ENCODE measurements around the gene PLEKHG2. TPM values are rescaled to one million over a fixed set of nuclear protein-coding genes. Genes with fewer than 3 reads are reported as not detected.

PLEKHG2 gene
- total and polyA plus RNA-seq, 9 of the 15 experiments (the other 6 are each of a cell fraction or from before 2014, with no cell fraction given), result 0.98 to 45.7 (median 9.8) TPM

DNA sequence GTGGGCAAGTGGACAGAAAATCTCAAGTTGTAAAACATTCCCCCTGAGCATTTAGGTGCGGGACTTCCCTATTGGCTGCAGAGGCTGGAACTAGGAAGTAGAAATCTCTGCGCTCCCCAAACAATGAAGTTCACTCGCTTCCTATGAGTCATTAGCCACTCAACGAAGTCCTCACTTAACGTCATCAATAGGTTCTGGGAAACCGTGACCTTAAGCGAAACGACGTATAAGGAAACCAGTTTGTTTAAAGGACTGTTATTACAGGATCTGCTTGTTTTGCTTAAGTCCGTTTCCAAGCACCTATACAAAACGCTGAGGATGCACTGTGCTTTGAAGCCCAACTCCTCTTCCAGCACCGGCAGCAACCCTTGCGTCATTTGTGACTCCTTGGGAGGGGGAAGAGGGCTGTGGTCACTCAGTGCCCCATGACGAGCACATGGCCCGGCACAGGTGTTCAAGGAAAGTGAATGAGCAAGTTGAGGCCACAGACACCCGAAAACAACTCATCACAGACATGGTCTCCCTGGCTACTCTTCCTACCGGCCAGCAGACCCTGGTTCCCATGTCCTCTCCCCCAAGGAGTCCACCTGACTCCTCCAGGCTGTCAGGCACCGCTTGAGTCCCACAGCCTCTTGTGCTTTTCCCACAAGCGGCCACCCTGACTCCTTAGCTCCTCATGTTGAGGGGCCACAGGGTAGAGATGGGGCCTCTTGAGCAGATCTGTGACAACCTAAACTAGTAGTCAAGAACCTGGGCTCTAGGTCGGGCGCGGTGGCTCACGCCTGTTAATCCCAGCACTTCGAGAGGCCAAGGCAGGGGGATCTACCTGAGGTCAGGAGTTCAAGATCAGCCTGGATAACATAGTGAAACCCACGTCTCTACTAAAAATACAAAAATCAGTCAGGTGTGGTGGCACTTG, 18.5 kb downstream of the PLEKHG2 start (continued):
- TF ChIP-seq, protein P1, sequence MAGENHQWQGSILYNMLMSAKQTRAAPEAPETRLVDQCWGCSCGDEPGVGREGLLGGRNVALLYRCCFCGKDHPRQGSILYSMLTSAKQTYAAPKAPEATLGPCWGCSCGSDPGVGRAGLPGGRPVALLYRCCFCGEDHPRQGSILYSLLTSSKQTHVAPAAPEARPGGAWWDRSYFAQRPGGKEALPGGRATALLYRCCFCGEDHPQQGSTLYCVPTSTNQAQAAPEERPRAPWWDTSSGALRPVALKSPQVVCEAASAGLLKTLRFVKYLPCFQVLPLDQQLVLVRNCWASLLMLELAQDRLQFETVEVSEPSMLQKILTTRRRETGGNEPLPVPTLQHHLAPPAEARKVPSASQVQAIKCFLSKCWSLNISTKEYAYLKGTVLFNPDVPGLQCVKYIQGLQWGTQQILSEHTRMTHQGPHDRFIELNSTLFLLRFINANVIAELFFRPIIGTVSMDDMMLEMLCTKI (IDR thresholded peaks at IDR 0.05; ENCODE audit: partially characterized antibody), result no peak
- no peak for TF ChIP-seq KDM4B (IDR thresholded peaks at IDR 0.05; ENCODE audit: borderline replicate concordance in 2 of 2, low read depth in 1 of 2)
- TF ChIP-seq POLR2G (IDR thresholded peaks at IDR 0.05; ENCODE audit: low read depth, low read length), result peak; percentile 69
- TF ChIP-seq, protein P2, sequence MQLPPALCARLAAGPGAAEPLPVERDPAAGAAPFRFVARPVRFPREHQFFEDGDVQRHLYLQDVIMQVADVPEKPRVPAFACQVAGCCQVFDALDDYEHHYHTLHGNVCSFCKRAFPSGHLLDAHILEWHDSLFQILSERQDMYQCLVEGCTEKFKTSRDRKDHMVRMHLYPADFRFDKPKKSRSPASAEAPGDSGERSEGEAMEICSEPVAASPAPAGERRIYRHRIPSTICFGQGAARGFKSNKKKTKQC (CRISPR knock-in tag; IDR thresholded peaks at IDR 0.05), result no peak; the same call in 1 of the 2 replicates
- no peak for TF ChIP-seq EZH2 (IDR thresholded peaks at IDR 0.05; ENCODE audit: borderline replicate concordance, low read depth, low read length)
- TF ChIP-seq, protein P3, sequence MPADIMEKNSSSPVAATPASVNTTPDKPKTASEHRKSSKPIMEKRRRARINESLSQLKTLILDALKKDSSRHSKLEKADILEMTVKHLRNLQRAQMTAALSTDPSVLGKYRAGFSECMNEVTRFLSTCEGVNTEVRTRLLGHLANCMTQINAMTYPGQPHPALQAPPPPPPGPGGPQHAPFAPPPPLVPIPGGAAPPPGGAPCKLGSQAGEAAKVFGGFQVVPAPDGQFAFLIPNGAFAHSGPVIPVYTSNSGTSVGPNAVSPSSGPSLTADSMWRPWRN (IDR thresholded peaks at IDR 0.05; ENCODE audit: low read depth), result 0 out of 2 replicates have a peak, but pooled peaks have one; percentile 10
- TF ChIP-seq, protein P4, sequence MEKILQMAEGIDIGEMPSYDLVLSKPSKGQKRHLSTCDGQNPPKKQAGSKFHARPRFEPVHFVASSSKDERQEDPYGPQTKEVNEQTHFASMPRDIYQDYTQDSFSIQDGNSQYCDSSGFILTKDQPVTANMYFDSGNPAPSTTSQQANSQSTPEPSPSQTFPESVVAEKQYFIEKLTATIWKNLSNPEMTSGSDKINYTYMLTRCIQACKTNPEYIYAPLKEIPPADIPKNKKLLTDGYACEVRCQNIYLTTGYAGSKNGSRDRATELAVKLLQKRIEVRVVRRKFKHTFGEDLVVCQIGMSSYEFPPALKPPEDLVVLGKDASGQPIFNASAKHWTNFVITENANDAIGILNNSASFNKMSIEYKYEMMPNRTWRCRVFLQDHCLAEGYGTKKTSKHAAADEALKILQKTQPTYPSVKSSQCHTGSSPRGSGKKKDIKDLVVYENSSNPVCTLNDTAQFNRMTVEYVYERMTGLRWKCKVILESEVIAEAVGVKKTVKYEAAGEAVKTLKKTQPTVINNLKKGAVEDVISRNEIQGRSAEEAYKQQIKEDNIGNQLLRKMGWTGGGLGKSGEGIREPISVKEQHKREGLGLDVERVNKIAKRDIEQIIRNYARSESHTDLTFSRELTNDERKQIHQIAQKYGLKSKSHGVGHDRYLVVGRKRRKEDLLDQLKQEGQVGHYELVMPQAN (IDR thresholded peaks at IDR 0.05; ENCODE audit: borderline replicate concordance), result peak; percentile 51; the same call in 1 of the 2 replicates
- TF ChIP-seq, protein P5, sequence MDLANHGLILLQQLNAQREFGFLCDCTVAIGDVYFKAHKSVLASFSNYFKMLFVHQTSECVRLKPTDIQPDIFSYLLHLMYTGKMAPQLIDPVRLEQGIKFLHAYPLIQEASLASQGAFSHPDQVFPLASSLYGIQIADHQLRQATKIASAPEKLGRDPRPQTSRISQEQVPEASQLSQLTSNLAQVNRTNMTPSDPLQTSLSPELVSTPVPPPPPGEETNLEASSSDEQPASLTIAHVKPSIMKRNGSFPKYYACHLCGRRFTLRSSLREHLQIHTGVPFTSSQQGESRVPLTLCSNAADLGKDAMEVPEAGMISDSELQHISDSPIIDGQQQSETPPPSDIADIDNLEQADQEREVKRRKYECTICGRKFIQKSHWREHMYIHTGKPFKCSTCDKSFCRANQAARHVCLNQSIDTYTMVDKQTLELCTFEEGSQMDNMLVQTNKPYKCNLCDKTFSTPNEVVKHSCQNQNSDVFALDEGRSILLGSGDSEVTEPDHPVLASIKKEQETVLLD (IDR thresholded peaks at IDR 0.05), result no peak
- TF ChIP-seq, protein P6, sequence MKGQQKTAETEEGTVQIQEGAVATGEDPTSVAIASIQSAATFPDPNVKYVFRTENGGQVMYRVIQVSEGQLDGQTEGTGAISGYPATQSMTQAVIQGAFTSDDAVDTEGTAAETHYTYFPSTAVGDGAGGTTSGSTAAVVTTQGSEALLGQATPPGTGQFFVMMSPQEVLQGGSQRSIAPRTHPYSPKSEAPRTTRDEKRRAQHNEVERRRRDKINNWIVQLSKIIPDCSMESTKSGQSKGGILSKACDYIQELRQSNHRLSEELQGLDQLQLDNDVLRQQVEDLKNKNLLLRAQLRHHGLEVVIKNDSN (CRISPR knock-in tag; IDR thresholded peaks at IDR 0.05), result peak; percentile 51
- TF ChIP-seq IFI16 (CRISPR knock-in tag; IDR thresholded peaks at IDR 0.05), result no peak
- TF ChIP-seq KLF6 (CRISPR knock-in tag; IDR thresholded peaks at IDR 0.05; ENCODE audit: borderline replicate concordance), result no peak
- TF ChIP-seq MTF1 (CRISPR knock-in tag; IDR thresholded peaks at IDR 0.05; ENCODE audit: borderline replicate concordance), result no peak
- no peak for TF ChIP-seq TBP (optimal IDR thresholded peaks at IDR 0.05; ENCODE audit: low read depth, low read length)
- no peak for TF ChIP-seq RUNX1 (IDR thresholded peaks at IDR 0.05; ENCODE audit: low read depth)
- TF ChIP-seq NR4A1 (CRISPR knock-in tag; IDR thresholded peaks at IDR 0.05), result no peak
- TF ChIP-seq NR4A1 (tag; IDR thresholded peaks at IDR 0.05), result no peak
- peak; percentile 30 to 37; a peak in 1 of 4 replicates for TF ChIP-seq NRF1 (conservative IDR thresholded peaks at IDR 0.05 in 1 of 2, IDR thresholded peaks at IDR 0.05 in 1 of 2)
- TF ChIP-seq TEAD4 (IDR thresholded peaks at IDR 0.05; ENCODE audit: low read length), result peak; percentile 62; the same call in 1 of the 2 replicates
- TF ChIP-seq TEAD4 (CRISPR knock-in tag; IDR thresholded peaks at IDR 0.05; ENCODE audit: borderline replicate concordance), result no peak
- no peak for TF ChIP-seq NUFIP1 (IDR thresholded peaks at IDR 0.05; ENCODE audit: partially characterized antibody)
